CD4-positive, alpha-beta T cell (primary cell): ENCODE results near the gene KRTCAP2. TPM values are rescaled to one million over a fixed set of nuclear protein-coding genes. Genes with fewer than 3 reads are reported as not detected.

Source experiments
- ATAC-seq: fragments of 200-7000 bp; cut with Tn5 transposase; one replicate; pipeline ENCODE4 v1.10.0; 2022; ENCODE audit warnings: mild to moderate bottlenecking; ENCODE audit not compliant: poor library complexity
- CTCF ChIA-PET: fragments of 350-600 bp; sonication (Branson Sonifier 250); formaldehyde crosslinking; loops from one replicate; lab custom pipeline; 2021; ENCODE audit warnings: antibody characterized with exemption, inconsistent platforms; lab: Charles Lee
- POLR2A ChIA-PET: fragments of 350-600 bp; sonication (Branson Sonifier 250); formaldehyde crosslinking; loops from one replicate; lab custom pipeline; 2021; ENCODE audit warnings: antibody characterized with exemption, inconsistent platforms; lab: Charles Lee
- DNase-seq, 14 experiments: peaks; one replicate each; pipeline ENCODE4 v3.0.0-alpha.2; 2013 to 2020; ENCODE audit warnings: mixed read lengths in 2 of 14
- H3K27ac ChIP-seq, 2 donors: one replicate each; pipeline versions ENCODE4 v1.5.1 to v1.7.0; 2013; ENCODE audit warnings: low read length in 2 of 2, low read depth in 1 of 2, mild to moderate bottlenecking in 1 of 2
- H3K27me3 ChIP-seq, 2 experiments: 1 replicate in 1 of 2; 2 replicates in 1 of 2; pipeline versions ENCODE4 v1.6.1 to v1.7.0; 2013; ENCODE audit warnings: low read length in 2 of 2, control low read depth in 1 of 2, mild to moderate bottlenecking in 1 of 2, moderate library complexity in 1 of 2; ENCODE audit not compliant: insufficient read depth in 2 of 2, control insufficient read depth in 1 of 2
- H3K36me3 ChIP-seq: one replicate; pipeline ENCODE4 v1.6.1; 2013; ENCODE audit warnings: low read length, control low read depth; ENCODE audit not compliant: insufficient read depth
- H3K4me1 ChIP-seq: one replicate; pipeline ENCODE4 v1.6.1; 2013; ENCODE audit warnings: low read length, control low read depth; ENCODE audit not compliant: insufficient read depth
- H3K4me3 ChIP-seq: one replicate; pipeline ENCODE4 v1.5.1; 2013; ENCODE audit warnings: mild to moderate bottlenecking, low read length, moderate library complexity
- H3K9me3 ChIP-seq, 2 experiments: 1 replicate in 1 of 2; 2 replicates in 1 of 2; pipeline versions ENCODE4 v1.6.1 to v1.7.0; 2013; ENCODE audit warnings: low read length in 2 of 2, mild to moderate bottlenecking in 2 of 2, control low read depth in 1 of 2, moderate library complexity in 1 of 2; ENCODE audit not compliant: control insufficient read depth in 1 of 2, insufficient read depth in 1 of 2
- H3K27ac Mint-ChIP-seq: one replicate; pipeline ENCODE4 v1.8.0; 2020; ENCODE audit warnings: mixed read lengths
- H3K27me3 Mint-ChIP-seq: one replicate; pipeline ENCODE4 v1.8.0; 2021; ENCODE audit warnings: mixed read lengths
- H3K36me3 Mint-ChIP-seq: one replicate; pipeline ENCODE4 v1.8.0; 2021; ENCODE audit warnings: low read depth, mixed read lengths
- H3K4me1 Mint-ChIP-seq: one replicate; pipeline ENCODE4 v1.8.0; 2021; ENCODE audit warnings: low read depth, mixed read lengths
- H3K4me3 Mint-ChIP-seq: one replicate; pipeline ENCODE4 v1.8.0; 2020; ENCODE audit warnings: mild to moderate bottlenecking, mixed read lengths
- H3K9me3 Mint-ChIP-seq: one replicate; pipeline ENCODE4 v1.8.0; 2020; ENCODE audit warnings: mixed read lengths
- intact Hi-C, 2 experiments: fragments of 100-400 bp; cut with DNase I in 1 of 2; cut with micrococcal nuclease in 1 of 2; formaldehyde crosslinking; loops; one replicate each; pipeline versions ENCODE4 v1.15.1 to v1.9.0; 2023 to 2025; cut with DNase I, micrococcal nuclease
- total RNA-seq, 174 experiments: library from RNA in 2 of 174; stranded (reverse) in 2 of 174; gene quantifications; one replicate each; pipeline ENCODE4 v1.2.3 and lab custom pipeline; 2021 to 2026
- TF ChIP-seq, protein P1 (sequence below): fragments of 200-600 bp; IDR thresholded peaks from one replicate; pipeline ENCODE4 v1.8.0; 2022; ENCODE audit warnings: antibody characterized with exemption, mild to moderate bottlenecking

KRTCAP2 gene
- total RNA-seq, 2 experiments from 2014 or later = 77.8 TPM

DNA sequence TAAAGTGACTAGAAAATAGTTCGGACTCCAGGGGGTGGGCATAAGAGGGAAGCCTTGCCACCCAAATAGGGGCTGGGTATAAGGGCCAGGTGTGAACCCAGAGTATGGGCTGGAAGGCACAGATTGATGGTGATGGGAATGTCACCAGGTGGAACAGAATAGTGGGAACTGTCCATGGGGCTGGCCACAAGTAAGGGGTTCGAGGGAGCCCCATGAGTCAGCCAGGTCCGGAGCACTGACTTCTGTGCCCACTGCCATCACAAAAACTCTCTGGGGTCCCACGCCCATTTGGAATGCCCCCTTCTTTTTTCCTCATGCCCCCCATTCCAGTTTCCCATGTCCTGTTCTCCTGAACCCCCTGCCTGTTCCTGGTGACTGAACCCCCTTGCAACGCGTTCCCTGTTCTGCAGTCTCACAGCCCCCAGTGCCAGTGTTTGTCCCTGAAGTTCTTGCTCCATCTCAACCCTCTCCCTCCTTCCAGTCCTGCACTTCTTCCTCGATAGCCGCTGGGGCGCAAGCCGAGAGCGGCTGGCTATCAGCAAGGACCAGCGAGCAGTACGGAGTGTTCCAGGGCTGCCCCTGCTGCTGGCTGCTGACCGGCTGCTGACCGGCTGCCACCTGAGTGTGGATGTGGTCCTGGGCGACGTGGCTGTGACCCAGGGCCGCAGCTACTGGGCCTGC, 8.4 kb upstream of the KRTCAP2 start:
- H3K4me1 ChIP-seq = peaks cover 8% of the 10 kb centered on the region
- H3K27me3 ChIP-seq = no peaks in the 10 kb centered on the region
- Mint-ChIP-seq H3K4me1 (peaks cover 5% of the 10 kb centered on the region), H3K36me3 (peaks cover 33% of the 10 kb centered on the region), H3K27me3 (no peaks in the 10 kb centered on the region), H3K27ac (no peak overlapping the region), H3K4me3 (no peak overlapping the region), H3K9me3 (no peaks in the 10 kb centered on the region)
- intact Hi-C loops = no loop called here
- H3K4me3 ChIP-seq = no peak overlapping the region
- no peak for ATAC-seq
- ChIA-PET CTCF (no interaction called here), POLR2A (no interaction called here)
- H3K36me3 ChIP-seq = peaks cover 49% of the 10 kb centered on the region
- no peaks in the 10 kb centered on the region for H3K9me3 ChIP-seq
- no peak overlapping the region for H3K27ac ChIP-seq
- no peak for DNase-seq
- TF ChIP-seq, protein P1, sequence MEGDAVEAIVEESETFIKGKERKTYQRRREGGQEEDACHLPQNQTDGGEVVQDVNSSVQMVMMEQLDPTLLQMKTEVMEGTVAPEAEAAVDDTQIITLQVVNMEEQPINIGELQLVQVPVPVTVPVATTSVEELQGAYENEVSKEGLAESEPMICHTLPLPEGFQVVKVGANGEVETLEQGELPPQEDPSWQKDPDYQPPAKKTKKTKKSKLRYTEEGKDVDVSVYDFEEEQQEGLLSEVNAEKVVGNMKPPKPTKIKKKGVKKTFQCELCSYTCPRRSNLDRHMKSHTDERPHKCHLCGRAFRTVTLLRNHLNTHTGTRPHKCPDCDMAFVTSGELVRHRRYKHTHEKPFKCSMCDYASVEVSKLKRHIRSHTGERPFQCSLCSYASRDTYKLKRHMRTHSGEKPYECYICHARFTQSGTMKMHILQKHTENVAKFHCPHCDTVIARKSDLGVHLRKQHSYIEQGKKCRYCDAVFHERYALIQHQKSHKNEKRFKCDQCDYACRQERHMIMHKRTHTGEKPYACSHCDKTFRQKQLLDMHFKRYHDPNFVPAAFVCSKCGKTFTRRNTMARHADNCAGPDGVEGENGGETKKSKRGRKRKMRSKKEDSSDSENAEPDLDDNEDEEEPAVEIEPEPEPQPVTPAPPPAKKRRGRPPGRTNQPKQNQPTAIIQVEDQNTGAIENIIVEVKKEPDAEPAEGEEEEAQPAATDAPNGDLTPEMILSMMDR = no peak

DNA sequence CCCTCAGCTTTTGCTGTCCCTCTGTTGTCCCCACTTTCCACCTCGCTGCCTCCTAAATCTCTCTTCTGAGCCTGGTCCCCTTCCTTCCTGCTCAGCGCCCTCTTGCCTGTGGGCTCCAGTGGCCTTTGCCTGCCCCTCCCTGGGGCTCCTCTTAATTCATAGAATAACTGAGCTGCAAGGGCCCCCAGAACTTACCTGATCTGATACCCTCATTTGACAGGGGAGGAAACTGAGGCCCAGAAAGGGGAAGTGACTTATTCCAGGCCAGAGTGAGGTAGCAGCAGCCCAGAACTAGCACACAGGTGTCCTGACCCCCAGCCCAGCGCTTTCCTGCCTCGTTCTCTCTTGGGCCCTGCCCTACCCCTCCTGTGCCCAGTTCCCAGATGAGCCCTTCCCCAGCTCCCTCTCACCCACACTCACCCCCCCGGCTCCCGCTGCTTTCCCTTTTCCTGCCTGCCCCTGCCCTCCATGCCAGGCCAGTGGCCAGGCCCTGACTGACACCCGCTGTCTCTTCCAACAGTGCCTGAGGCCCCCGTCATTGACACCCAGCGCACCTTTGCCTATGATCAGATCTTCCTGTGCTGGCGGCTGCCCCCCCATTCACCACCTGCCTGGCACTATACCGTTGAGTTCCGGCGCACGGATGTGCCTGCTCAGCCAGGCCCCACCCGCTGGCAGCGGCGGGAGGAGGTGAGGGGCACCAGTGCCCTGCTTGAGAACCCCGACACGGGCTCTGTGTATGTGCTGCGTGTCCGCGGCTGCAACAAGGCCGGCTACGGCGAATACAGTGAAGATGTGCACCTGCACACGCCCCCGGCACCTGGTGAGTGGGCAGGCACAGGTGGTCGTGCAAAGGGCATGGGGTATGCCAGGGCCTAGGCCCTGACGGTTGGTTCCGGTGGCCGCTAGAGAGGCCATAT, 6.3 kb upstream of the KRTCAP2 start:
- Histone ChIP-seq H3K9me3 (no peaks in the 10 kb centered on the region), H3K36me3 (peaks cover 46% of the 10 kb centered on the region), H3K4me3 (no peak overlapping the region), H3K4me1 (peaks cover 29% of the 10 kb centered on the region), H3K27me3 (no peaks in the 10 kb centered on the region), H3K27ac (no peak overlapping the region)
- peak in 3 of 14 experiments; percentile 2 to 24 (median 21) for DNase-seq
- H3K27ac Mint-ChIP-seq = no peak overlapping the region
- H3K36me3 Mint-ChIP-seq = peaks cover 36% of the 10 kb centered on the region
- no peak overlapping the region for H3K4me3 Mint-ChIP-seq
- no peak for ATAC-seq
- no peaks in the 10 kb centered on the region for H3K9me3 Mint-ChIP-seq
- intact Hi-C loops = loop anchor here (5.0 kb wide), 2 partner anchors 63 to 143 kb away; partner anchors contain the start of gene RUSC1 (in 1 of the 2)
- TF ChIP-seq, protein P1 = no peak
- ChIA-PET POLR2A (interaction anchor here (0.9 kb wide), 1 partner anchor 14 kb away, joined by 3 read pairs; no protein-coding TSS in a partner anchor), CTCF (no interaction called here)
- no peaks in the 10 kb centered on the region for H3K27me3 Mint-ChIP-seq
- peaks cover 22% of the 10 kb centered on the region for H3K4me1 Mint-ChIP-seq

DNA sequence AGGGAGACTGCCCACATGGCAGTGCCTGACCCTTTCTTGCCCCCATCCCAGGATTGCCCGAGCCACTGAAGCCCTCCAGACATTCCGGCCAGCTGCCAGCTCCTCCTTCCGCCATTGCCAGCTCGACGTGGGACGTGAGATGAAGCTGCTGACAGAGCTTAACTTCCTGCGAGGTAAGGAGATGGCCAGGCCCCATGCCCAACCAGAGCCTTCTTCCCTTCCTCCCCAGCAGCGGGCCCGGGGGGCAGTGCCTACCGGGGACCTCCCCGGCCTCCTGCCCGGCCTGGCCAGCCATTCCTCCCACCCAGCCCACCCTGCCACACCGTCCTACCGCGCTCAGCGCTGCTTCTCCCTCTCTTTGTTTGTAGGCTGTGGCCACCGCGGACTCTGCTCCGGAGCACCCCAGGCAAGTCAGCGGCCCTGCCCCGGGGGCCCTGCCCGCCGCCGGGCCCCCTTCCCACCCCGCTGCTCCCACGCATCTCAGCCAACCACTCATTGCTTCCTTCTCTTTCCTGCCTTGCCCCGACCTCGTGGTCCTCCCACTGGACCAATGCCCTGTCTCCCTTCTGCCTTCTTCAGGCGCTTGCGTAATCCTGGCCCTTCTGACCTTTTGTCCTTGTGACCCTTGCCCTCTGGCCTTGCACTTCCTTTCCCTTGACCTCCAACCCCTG, 5.5 kb upstream of the KRTCAP2 start:
- Histone ChIP-seq H3K36me3 (peaks cover 44% of the 10 kb centered on the region), H3K4me1 (peaks cover 37% of the 10 kb centered on the region), H3K27ac (no peak overlapping the region), H3K9me3 (no peaks in the 10 kb centered on the region), H3K27me3 (no peaks in the 10 kb centered on the region), H3K4me3 (no peak overlapping the region)
- no peak overlapping the region for H3K27ac Mint-ChIP-seq
- H3K36me3 Mint-ChIP-seq = peaks cover 34% of the 10 kb centered on the region
- no peaks in the 10 kb centered on the region for H3K27me3 Mint-ChIP-seq
- DNase-seq = peak in 3 of 14 experiments; percentile 14 to 29 (median 24)
- TF ChIP-seq, protein P1 = no peak
- no peaks in the 10 kb centered on the region for H3K9me3 Mint-ChIP-seq
- POLR2A ChIA-PET = interaction anchor here (0.9 kb wide), 1 partner anchor 15 kb away, joined by 3 read pairs; no protein-coding TSS in a partner anchor
- H3K4me1 Mint-ChIP-seq = peaks cover 29% of the 10 kb centered on the region
- intact Hi-C loops = loop anchor here (5.0 kb wide), 2 partner anchors 64 to 144 kb away; partner anchors contain the start of gene RUSC1 (in 1 of the 2)
- H3K4me3 Mint-ChIP-seq = no peak overlapping the region
- no peak for ATAC-seq
- CTCF ChIA-PET = interaction anchor here (0.8 to 1.7 kb wide), 3 partner anchors 16 to 66 kb away, joined by 3 to 6 read pairs (median 3); no protein-coding TSS in a partner anchor
